BLaER1 (cell line): ENCODE measurements around the gene TERB1.

ENCODE experiments used
- H3K27ac ChIP-seq: shearing (Covaris generic); formaldehyde crosslinking; 2 replicates; pipeline ENCODE4 v1.8.1; 2022
- H3K27me3 ChIP-seq: shearing (Covaris generic); formaldehyde crosslinking; 2 replicates; pipeline ENCODE4 v1.8.1; 2022
- H3K36me3 ChIP-seq: shearing (Covaris generic); formaldehyde crosslinking; 2 replicates; pipeline ENCODE4 v1.8.1; 2022
- H3K4me1 ChIP-seq: shearing (Covaris generic); formaldehyde crosslinking; 2 replicates; pipeline ENCODE4 v1.8.1; 2022
- H3K4me2 ChIP-seq: shearing (Covaris generic); formaldehyde crosslinking; 2 replicates; pipeline ENCODE4 v1.8.1; 2022
- H3K4me3 ChIP-seq: shearing (Covaris generic); formaldehyde crosslinking; 2 replicates; pipeline ENCODE4 v1.8.1; 2022
- H3K9ac ChIP-seq: shearing (Covaris generic); formaldehyde crosslinking; 2 replicates; pipeline ENCODE4 v1.8.1; 2022
- H3K9me3 ChIP-seq: shearing (Covaris generic); formaldehyde crosslinking; 2 replicates; pipeline ENCODE4 v1.8.1; 2022
- H4K20me1 ChIP-seq: shearing (Covaris generic); formaldehyde crosslinking; 2 replicates; pipeline ENCODE4 v1.8.1; 2022
- Cebpa-rat ChIP-seq: shearing (Covaris generic); IDR thresholded peaks from 2 replicates; pipeline ENCODE4 v1.8.1; 2022

Gene TERB1

GRCh38 chr16:66801320-66802105 is at the start of gene TERB1:
Gene TERB1 (minus strand): TSS chr16:66801584. CDS start chr16:66796798, 4,786 bp downstream.
- peaks cover 5% of the 10 kb centered on the region; the same call in 1 of the 2 replicates for H3K9me3 ChIP-seq
- H3K27me3 ChIP-seq = no peaks in the 10 kb centered on the region
- no peak for TF ChIP-seq Cebpa-rat
- no peaks in the 10 kb centered on the region for H4K20me1 ChIP-seq
- H3K9ac ChIP-seq = no peak within 1 kb of the TSS
- H3K27ac ChIP-seq = no peak within 1 kb of the TSS
- H3K4me2 ChIP-seq = no peak within 1 kb of the TSS
- H3K36me3 ChIP-seq = peaks cover 58% of the 10 kb centered on the region
- H3K4me3 ChIP-seq = no peak within 1 kb of the TSS
- no peaks in the 10 kb centered on the region for H3K4me1 ChIP-seq

GRCh38 chr16:66850115-66850815 is 48.9 kb upstream of the TERB1 start:
- Histone ChIP-seq H3K9me3 (no peaks in the 10 kb centered on the region), H3K36me3 (no peaks in the 10 kb centered on the region), H3K4me2 (no peak overlapping the region), H3K27ac (no peak overlapping the region), H3K4me1 (peaks cover 36% of the 10 kb centered on the region), H4K20me1 (no peaks in the 10 kb centered on the region), H3K9ac (no peak overlapping the region), H3K27me3 (peaks cover 15% of the 10 kb centered on the region), H3K4me3 (no peak overlapping the region)
- TF ChIP-seq Cebpa-rat = no peak

GRCh38 chr16:66849549-66849948 is 48.2 kb upstream of the TERB1 start:
- H3K4me3 ChIP-seq = no peak overlapping the region
- no peaks in the 10 kb centered on the region for H3K36me3 ChIP-seq
- H3K9me3 ChIP-seq = no peaks in the 10 kb centered on the region
- H3K27ac ChIP-seq = no peak overlapping the region
- no peak overlapping the region for H3K9ac ChIP-seq
- no peak for TF ChIP-seq Cebpa-rat
- H4K20me1 ChIP-seq = no peaks in the 10 kb centered on the region
- H3K4me2 ChIP-seq = no peak overlapping the region
- H3K27me3 ChIP-seq = peaks cover 22% of the 10 kb centered on the region
- peaks cover 44% of the 10 kb centered on the region for H3K4me1 ChIP-seq

GRCh38 chr16:66849021-66849420 is 47.6 kb upstream of the TERB1 start:
- Histone ChIP-seq H3K4me2 (no peak overlapping the region), H3K9ac (no peak overlapping the region), H3K9me3 (no peaks in the 10 kb centered on the region), H3K4me1 (peaks cover 48% of the 10 kb centered on the region), H3K27me3 (peaks cover 27% of the 10 kb centered on the region), H4K20me1 (no peaks in the 10 kb centered on the region), H3K36me3 (no peaks in the 10 kb centered on the region), H3K4me3 (no peak overlapping the region), H3K27ac (no peak overlapping the region)
- TF ChIP-seq Cebpa-rat = no peak

GRCh38 chr16:66848172-66848571 is 46.8 kb upstream of the TERB1 start:
- Histone ChIP-seq H3K9me3 (no peaks in the 10 kb centered on the region), H3K4me3 (no peak overlapping the region), H3K9ac (no peak overlapping the region), H3K4me2 (peak overlapping the region; percentile 82; the same call in 1 of the 2 replicates), H3K27ac (no peak overlapping the region), H3K36me3 (no peaks in the 10 kb centered on the region), H4K20me1 (no peaks in the 10 kb centered on the region), H3K4me1 (peaks cover 45% of the 10 kb centered on the region), H3K27me3 (peaks cover 36% of the 10 kb centered on the region)
- no peak for TF ChIP-seq Cebpa-rat

GRCh38 chr16:66847533-66848067 is 46.2 kb upstream of the TERB1 start:
- TF ChIP-seq Cebpa-rat = no peak
- Histone ChIP-seq H3K4me2 (peak overlapping the region; percentile 82), H3K27ac (no peak overlapping the region), H3K9me3 (no peaks in the 10 kb centered on the region), H3K4me3 (no peak overlapping the region), H3K4me1 (peaks cover 43% of the 10 kb centered on the region), H3K36me3 (no peaks in the 10 kb centered on the region), H4K20me1 (no peaks in the 10 kb centered on the region), H3K27me3 (peaks cover 41% of the 10 kb centered on the region), H3K9ac (no peak overlapping the region)

- Histone ChIP-seq H3K9ac (no peak overlapping the region), H3K27me3 (peaks cover 44% of the 10 kb centered on the region), H3K9me3 (no peaks in the 10 kb centered on the region), H3K27ac (no peak overlapping the region), H3K4me2 (peak overlapping the region; percentile 82), H3K4me3 (no peak overlapping the region), H3K36me3 (no peaks in the 10 kb centered on the region), H4K20me1 (no peaks in the 10 kb centered on the region), H3K4me1 (peaks cover 43% of the 10 kb centered on the region)
- no peak for TF ChIP-seq Cebpa-rat
Measured at GRCh38 chr16:66846831-66847230, 45.4 kb upstream of the TERB1 start.

GRCh38 chr16:66846266-66846665 is 44.9 kb upstream of the TERB1 start:
- H3K4me2 ChIP-seq = peak overlapping the region; percentile 82
- peaks cover 44% of the 10 kb centered on the region for H3K27me3 ChIP-seq
- H4K20me1 ChIP-seq = no peaks in the 10 kb centered on the region
- no peak overlapping the region for H3K27ac ChIP-seq
- H3K36me3 ChIP-seq = no peaks in the 10 kb centered on the region
- H3K4me3 ChIP-seq = no peak overlapping the region
- no peak overlapping the region for H3K9ac ChIP-seq
- peaks cover 43% of the 10 kb centered on the region for H3K4me1 ChIP-seq
- H3K9me3 ChIP-seq = no peaks in the 10 kb centered on the region
- no peak for TF ChIP-seq Cebpa-rat

- no peaks in the 10 kb centered on the region for H3K36me3 ChIP-seq
- no peaks in the 10 kb centered on the region for H3K9me3 ChIP-seq
- H3K9ac ChIP-seq = no peak overlapping the region
- no peaks in the 10 kb centered on the region for H4K20me1 ChIP-seq
- H3K4me1 ChIP-seq = peaks cover 48% of the 10 kb centered on the region
- no peak for TF ChIP-seq Cebpa-rat
- H3K4me3 ChIP-seq = no peak overlapping the region
- no peak overlapping the region for H3K27ac ChIP-seq
- peak overlapping the region; percentile 82 for H3K4me2 ChIP-seq
- peaks cover 44% of the 10 kb centered on the region for H3K27me3 ChIP-seq
Measured at GRCh38 chr16:66845791-66846221, 44.4 kb upstream of the TERB1 start.

- no peak overlapping the region for H3K27ac ChIP-seq
- peaks cover 49% of the 10 kb centered on the region for H3K4me1 ChIP-seq
- no peaks in the 10 kb centered on the region for H3K9me3 ChIP-seq
- peak overlapping the region; percentile 82 for H3K4me2 ChIP-seq
- H3K27me3 ChIP-seq = peaks cover 44% of the 10 kb centered on the region
- TF ChIP-seq Cebpa-rat = no peak
- no peak overlapping the region for H3K9ac ChIP-seq
- no peaks in the 10 kb centered on the region for H4K20me1 ChIP-seq
- H3K4me3 ChIP-seq = peak overlapping the region; percentile 56
- no peaks in the 10 kb centered on the region for H3K36me3 ChIP-seq
Measured at GRCh38 chr16:66845080-66845410, 43.7 kb upstream of the TERB1 start.
